NCI-H526 (cell line): ENCODE results near the gene CACNA1B.
"Not testable (repeated sequence)": the region's sequence is repeated elsewhere in the genome, so short reads cannot be mapped to it uniquely, and the experiment has no call there.

Experiments used
- DNase-seq, 2 experiments: peaks; one replicate each; lab custom pipeline; 2025; lab: John Stamatoyannopoulos, UW

The CACNA1B gene

GRCh38 chr9:137889966-137890365, 12.4 kb downstream of the CACNA1B start:
- not testable (repeated sequence) for DNase-seq

DNA sequence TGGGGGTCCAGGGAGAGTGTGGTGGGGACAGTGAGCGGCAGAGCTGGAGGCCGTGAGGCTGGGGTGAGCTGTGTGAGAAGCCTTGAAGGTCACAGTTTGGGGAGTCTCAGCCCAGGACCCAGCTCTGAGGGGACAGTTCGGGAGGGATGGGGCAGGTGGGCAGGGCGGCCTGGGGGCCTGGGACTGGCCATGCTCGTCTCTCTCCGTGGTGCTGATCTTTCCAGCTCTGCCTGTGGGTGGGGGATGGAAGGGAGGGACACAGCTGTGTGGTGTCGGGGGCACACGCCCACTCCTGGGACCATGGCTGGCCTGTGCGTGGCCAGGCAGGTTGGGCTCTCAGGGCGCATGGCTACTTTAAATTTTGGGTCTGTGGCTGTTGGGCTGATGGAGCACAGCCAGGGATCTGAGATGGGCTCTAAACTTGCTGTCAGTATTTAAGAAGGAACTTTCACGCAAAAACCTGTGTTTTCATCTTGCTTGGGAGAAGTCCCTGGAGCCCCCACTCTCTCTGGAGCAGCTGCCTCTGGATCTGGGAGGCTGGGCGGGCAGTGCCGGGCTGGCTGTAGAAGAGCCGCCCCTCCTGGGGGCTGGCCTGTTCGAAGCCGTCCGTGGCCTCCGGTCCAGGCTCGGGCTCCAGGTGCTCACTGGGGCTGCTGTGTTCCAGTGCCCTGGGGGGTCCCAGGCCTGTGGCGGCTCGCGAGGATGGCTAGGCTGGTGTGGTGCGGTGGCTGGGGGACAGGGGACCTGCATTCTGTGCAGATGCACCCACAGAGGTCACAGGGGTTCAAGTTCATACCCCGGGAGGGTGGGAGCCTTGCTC, 13.4 kb downstream of the CACNA1B start:
- not testable (repeated sequence) for DNase-seq

GRCh38 chr9:137891588-137892423, 14.2 kb downstream of the CACNA1B start:
- no peak for DNase-seq

- no peak for DNase-seq
Observed at GRCh38 chr9:137892424-137893191, 15.0 kb downstream of the CACNA1B start.

- DNase-seq: no peak
Observed at GRCh38 chr9:137893670-137894069, 16.1 kb downstream of the CACNA1B start.

GRCh38 chr9:137899551-137900360, 22.2 kb downstream of the CACNA1B start:
- no peak for DNase-seq

- DNase-seq: no peak
Observed at GRCh38 chr9:137900584-137901310, 23.2 kb downstream of the CACNA1B start.

DNA sequence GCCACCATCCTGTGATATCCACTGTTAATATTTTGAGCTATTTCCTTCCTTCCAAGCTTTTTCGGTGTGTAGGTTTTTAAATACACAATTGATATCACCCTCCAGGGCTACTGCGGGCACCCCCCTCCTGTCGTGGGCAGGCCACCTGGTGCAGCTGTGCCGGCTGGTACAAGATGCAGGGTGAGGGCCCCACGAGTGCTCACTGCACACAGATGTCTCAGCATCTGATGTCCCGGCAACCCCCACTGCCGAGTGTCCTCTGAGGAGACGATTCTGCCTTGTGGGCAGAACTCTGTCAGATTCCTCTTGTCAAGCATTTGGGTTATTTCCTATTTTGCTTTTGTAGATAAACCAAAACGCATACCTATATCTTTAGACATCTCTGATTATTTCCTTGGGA, 25.1 kb downstream of the CACNA1B start:
- DNase-seq: no peak

DNA sequence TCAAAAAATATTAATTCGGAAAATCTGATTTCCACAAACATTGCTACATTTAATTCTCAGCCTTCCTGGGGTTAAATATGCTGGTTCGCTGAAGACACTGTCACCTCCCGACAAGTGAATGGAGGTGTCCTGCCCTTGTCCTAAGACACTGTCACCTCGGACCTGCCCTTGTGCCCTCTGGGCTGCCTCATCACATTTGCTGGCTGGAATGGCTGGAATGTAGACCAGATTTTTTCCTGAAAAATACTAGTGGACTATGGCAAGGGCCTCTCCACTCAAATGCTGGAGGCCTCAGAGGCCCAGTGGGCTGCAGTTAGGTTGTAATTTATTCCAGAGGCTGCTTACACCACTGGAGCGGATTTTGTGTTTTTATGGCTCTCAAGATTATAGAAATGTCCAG, 28.2 kb downstream of the CACNA1B start:
- DNase-seq: no peak

DNA sequence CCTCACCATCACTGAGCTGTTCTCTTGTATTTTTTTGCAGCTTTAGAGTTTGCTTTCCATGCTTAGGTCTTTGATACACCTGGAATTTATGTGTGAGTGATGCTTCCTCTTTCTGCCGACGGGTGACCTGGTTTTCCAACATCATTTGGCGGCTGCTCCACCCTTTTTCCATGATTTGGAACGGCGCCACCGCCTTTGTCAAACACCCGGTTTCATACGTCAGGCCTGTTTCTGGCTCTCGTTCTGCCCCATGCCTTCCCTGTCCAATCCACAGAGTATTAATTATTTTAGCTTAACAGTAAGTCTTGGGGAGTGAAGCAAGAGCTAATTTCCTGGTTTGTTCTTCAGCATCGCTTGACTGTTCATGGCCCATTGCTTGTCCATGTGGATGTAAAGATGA, 30.2 kb downstream of the CACNA1B start:
- no peak for DNase-seq

DNA sequence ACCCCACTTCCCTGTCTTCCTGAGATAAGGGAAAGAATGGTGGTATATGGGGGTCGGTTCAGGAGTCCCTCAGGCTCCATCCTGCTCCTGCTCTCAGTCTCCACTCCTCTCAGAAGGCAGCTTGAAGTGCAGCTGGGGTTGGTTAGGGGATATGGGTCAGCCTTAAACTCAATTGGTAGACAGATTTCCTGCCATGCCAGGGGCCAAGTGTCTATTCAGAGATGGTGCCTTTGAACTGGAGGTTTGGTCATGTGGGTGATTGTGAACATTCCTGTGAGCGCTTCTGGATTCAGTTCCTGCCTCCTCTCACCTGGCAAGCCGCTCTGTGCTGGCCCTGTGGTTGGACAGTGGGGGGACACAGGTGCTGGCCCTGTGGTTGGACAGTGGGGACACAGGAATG, 35.1 kb downstream of the CACNA1B start:
- DNase-seq: no peak

DNA sequence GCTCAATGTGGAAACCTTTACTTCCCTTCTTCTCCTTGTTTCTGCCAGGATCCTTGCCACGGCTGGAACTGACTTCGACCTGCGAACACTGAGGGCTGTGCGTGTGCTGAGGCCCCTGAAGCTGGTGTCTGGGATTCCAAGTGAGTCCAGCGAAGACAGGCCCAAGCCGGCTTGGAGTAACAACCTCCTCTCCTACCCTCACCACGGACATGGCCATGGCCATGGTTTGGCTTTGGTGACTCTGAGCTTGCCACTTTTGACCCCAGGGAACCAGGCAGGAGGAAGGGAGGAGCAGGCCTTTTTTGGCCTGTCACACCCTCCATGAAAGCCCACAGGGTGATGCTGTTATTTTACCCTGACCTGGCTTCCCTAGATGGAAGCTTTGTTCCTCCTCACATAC, 35.5 kb downstream of the CACNA1B start:
- no peak for DNase-seq

GRCh38 chr9:137913771-137914767, 36.5 kb downstream of the CACNA1B start:
- no peak for DNase-seq

- DNase-seq: no peak
Observed at GRCh38 chr9:137916540-137916939, 39.0 kb downstream of the CACNA1B start.

DNA sequence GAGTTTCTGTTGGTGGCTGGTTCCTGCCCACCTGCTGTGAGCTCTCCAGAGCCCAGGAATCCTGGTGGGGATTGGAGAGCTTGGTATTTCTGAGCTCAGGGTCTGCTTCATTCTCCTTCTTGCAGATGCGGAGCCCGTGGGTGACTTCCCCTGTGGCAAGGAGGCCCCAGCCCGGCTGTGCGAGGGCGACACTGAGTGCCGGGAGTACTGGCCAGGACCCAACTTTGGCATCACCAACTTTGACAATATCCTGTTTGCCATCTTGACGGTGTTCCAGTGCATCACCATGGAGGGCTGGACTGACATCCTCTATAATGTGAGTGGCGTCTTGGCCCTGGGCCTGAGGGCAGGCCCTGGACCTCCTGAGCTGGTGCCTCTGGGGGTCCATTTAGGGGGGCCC, 39.5 kb downstream of the CACNA1B start:
- DNase-seq: no peak

DNA sequence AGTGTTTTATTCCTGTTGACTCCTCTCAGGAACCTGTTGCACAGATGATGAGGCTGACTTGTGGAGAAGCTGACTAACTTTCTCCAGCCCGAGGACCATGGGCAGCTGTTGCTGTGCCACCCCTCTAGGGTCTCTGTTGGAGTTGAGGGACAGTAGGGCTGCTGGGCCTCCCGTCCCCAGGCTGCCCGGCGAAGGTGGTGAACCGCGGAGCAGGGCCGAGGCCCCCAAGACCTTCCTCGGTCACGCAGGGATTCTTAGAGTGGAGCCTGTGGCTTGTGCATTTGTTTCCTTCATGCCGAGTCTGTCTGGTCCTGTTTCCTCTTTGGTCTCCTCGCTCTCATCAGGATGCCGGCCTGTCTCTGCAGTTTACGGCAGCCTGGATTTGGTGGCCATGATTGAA, 40.2 kb downstream of the CACNA1B start:
- no peak for DNase-seq

DNA sequence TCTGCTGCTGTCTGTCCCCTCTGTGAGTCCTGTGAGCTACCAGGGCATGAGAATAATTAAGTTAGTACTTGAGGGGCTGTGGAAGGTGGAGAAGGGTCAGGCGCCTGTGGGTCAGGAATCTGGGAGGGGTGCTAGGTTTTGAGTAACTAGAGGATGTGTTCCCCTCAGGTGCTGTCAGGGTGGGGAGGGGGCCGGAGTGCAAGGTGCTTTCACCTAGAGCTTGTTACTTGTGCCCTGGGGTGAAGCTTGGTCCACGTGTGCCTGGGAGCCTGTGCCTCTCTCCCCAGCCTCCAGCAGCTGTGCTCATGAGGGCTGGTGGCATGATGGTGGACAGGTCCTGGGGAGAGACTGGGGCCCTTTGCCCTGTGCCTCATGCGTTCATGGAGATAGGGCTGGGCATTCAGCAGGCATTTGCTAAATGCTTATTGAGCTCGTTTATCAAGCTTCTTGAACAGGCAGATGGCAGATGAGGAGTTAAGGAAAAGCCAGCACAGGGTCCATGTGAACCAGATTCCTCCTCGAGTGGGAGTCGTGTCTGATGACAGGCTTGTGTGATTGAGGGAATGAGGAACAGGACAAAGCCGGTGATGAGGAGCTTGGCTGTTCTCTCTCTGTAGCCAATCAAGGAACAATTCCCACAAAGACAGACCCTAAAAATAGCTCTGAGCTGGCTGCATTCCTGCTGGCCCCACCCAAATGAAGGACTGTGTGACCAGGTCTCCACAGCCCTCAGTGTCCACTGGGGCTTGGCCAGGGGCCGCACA, 40.9 kb downstream of the CACNA1B start:
- DNase-seq: no peak

DNA sequence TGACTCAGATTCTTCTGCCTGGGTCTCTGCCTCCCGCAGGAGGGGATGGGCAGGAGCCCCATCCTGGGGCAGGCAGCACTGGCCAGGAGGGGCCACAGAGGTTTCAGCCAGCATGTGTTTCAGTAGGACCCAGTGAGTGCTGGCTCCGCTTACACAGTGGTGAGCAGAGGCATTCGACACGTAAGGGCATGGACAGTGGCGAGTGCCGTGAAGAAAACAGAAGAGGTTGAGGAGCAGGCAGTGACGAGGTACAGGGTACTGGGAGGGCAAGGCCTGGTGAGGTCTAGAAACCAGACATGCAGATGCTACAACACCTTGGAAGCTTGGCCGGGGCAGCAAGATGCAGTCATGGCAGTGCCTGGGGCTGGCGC, 41.5 kb downstream of the CACNA1B start:
- DNase-seq: no peak

DNA sequence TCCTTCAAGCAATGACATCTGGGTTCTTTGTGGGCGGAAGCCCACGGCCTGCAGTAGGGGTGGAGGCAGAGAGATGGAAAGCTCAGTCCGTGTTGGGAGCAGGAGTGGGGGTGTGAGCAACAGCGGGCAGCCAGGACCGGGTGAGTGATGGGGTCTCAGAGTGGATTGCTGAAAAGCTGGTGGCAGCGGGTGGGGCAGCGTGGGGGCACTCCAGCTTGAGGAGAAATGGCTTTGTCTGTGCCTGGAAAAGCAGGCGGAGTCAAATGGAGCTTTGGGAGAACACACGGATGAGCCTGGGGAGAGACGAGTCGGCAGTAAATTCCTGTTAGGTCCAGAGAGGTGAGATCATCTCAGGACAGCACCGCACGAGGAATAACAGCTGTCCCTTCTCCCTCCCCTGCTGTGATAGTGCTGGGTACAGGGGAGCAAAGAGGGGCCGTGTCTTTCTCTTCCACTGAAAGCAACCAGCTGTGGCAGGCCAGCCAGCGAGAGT, 42.1 kb downstream of the CACNA1B start:
- DNase-seq: no peak
